ENCODE results near the gene GLTP. TPM values are rescaled to one million over a fixed set of nuclear protein-coding genes. Genes with fewer than 3 reads are reported as not detected.

The GLTP gene
- total and polyA plus RNA-seq, 2 of the 4 experiments (the other 2 are of a cell fraction): 34.4 to 58.4 TPM

DNA sequence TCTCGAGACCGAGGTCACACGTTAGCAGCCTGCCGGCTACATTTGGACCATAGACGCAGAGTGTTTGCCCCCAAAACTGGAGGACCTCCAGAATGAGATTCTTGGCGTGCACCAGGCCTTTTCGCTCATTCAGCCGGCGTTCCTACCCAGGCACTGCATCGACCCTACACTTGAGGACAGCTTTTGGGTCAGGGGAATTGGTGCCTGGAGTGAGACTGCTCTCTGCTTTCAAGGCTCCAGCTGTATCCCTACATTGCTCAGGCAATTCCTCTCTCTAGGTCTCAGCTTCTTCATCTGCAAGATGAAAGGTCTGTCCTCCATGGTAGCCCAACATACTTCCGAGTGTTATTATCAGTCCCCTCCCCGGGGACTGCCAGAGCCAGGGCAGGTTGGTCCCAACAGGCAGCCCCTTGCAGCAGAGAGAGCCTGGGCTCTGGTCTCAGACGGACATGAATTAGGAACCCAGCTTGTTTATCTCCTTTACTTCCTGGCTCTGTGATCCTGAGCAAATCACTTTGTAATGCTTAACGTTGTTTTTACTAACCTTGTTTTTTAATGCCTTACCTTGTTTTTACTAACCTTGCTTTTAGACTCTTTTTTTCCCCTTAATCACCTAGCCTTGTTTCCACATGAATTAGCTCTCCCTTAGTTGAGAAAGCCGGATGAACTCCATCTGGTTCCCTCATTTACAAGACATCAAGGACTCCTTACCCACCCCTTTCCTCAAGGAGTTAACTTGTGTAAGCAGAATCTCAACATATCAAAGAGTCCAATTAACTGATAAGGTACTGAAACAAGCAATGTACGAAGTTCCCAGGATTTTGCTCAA is 20.6 kb upstream of the GLTP start (continued):
- TF ChIP-seq RCOR1 (IDR thresholded peaks at IDR 0.05; ENCODE audit: insufficient replicate concordance, low read length): no peak
- TF ChIP-seq POLR2A (IDR thresholded peaks at IDR 0.05; ENCODE audit: low read depth, low read length): no peak
- TF ChIP-seq SMC3 (IDR thresholded peaks at IDR 0.05; ENCODE audit: low read depth, low read length): no peak
